ENCODE data around the gene CDK9.
A peak's percentile ranks its signal among the peaks of the same experiment; 100 is the strongest.
"Not testable (repeated sequence)": the region's sequence is repeated elsewhere in the genome, so short reads cannot be mapped to it uniquely, and the experiment has no call there.

Gene CDK9

GRCh38 chr9:127779136-127779981, 6.5 kb upstream of the CDK9 start:
- Histone ChIP-seq H3K36me3 (ENCODE audit: control insufficient read depth, insufficient read depth, low read length) (no peaks in the 10 kb centered on the region), H3K4me3 (ENCODE audit: insufficient read depth, low read depth, low read length) (no peak overlapping the region), H3K4me1 (ENCODE audit: control insufficient read depth, insufficient read depth, low read length) (peaks cover 16% of the 10 kb centered on the region), H3K9me3 (ENCODE audit: control insufficient read depth, low read length) (no peaks in the 10 kb centered on the region), H3K27ac (ENCODE audit: insufficient read depth, low read depth, low read length, poor library complexity, severe bottlenecking) (no peak overlapping the region), H3K27me3 (ENCODE audit: control insufficient read depth, insufficient read depth, low read length, poor library complexity, severe bottlenecking) (no peaks in the 10 kb centered on the region)
- WGBS, 2 experiments = 88 to 89% methylated on average over 17 of the region's 17 CpGs

GRCh38 chr9:127780126-127780885, 5.5 kb upstream of the CDK9 start:
- Histone ChIP-seq H3K27me3 (ENCODE audit: control insufficient read depth, insufficient read depth, low read length, poor library complexity, severe bottlenecking) (no peaks in the 10 kb centered on the region), H3K36me3 (ENCODE audit: control insufficient read depth, insufficient read depth, low read length) (no peaks in the 10 kb centered on the region), H3K9me3 (ENCODE audit: control insufficient read depth, low read length) (no peaks in the 10 kb centered on the region), H3K27ac (ENCODE audit: insufficient read depth, low read depth, low read length, poor library complexity, severe bottlenecking) (no peak overlapping the region), H3K4me1 (ENCODE audit: control insufficient read depth, insufficient read depth, low read length) (peaks cover 16% of the 10 kb centered on the region), H3K4me3 (ENCODE audit: insufficient read depth, low read depth, low read length) (no peak overlapping the region)
- WGBS, 2 experiments = 72 to 74% methylated on average over 20 of the region's 20 CpGs

- WGBS, 2 experiments = 93% methylated on average over 9 of the region's 9 CpGs
- not testable (repeated sequence) for H3K9me3 ChIP-seq (ENCODE audit: control insufficient read depth, low read length); H3K4me3 ChIP-seq (ENCODE audit: insufficient read depth, low read depth, low read length); H3K27ac ChIP-seq (ENCODE audit: insufficient read depth, low read depth, low read length, poor library complexity, severe bottlenecking); H3K27me3 ChIP-seq (ENCODE audit: control insufficient read depth, insufficient read depth, low read length, poor library complexity, severe bottlenecking); H3K36me3 ChIP-seq (ENCODE audit: control insufficient read depth, insufficient read depth, low read length)
- peaks cover 16% of the 10 kb centered on the region for H3K4me1 ChIP-seq (ENCODE audit: control insufficient read depth, insufficient read depth, low read length)
Observed at GRCh38 chr9:127780909-127781308, 4.9 kb upstream of the CDK9 start.

GRCh38 chr9:127781806-127782205, 4.0 kb upstream of the CDK9 start:
- H3K9me3 ChIP-seq (ENCODE audit: control insufficient read depth, low read length) = no peaks in the 10 kb centered on the region
- peaks cover 12% of the 10 kb centered on the region for H3K4me1 ChIP-seq (ENCODE audit: control insufficient read depth, insufficient read depth, low read length)
- no peak overlapping the region for H3K4me3 ChIP-seq (ENCODE audit: insufficient read depth, low read depth, low read length)
- H3K27me3 ChIP-seq (ENCODE audit: control insufficient read depth, insufficient read depth, low read length, poor library complexity, severe bottlenecking) = no peaks in the 10 kb centered on the region
- WGBS, 2 experiments = 95 to 96% methylated on average over 4 of the region's 4 CpGs
- H3K36me3 ChIP-seq (ENCODE audit: control insufficient read depth, insufficient read depth, low read length) = no peaks in the 10 kb centered on the region
- H3K27ac ChIP-seq (ENCODE audit: insufficient read depth, low read depth, low read length, poor library complexity, severe bottlenecking) = no peak overlapping the region

GRCh38 chr9:127783111-127784008, 2.5 kb upstream of the CDK9 start:
- WGBS, 2 experiments = 87 to 88% methylated on average over 20 of the region's 20 CpGs
- Histone ChIP-seq H3K9me3 (ENCODE audit: control insufficient read depth, low read length) (no peaks in the 10 kb centered on the region), H3K27ac (ENCODE audit: insufficient read depth, low read depth, low read length, poor library complexity, severe bottlenecking) (no peak overlapping the region)

GRCh38 chr9:127785023-127785932, 556 bp upstream of the CDK9 start:
- Histone ChIP-seq H3K9me3 (ENCODE audit: control insufficient read depth, low read length) (no peaks in the 10 kb centered on the region), H3K27ac (ENCODE audit: insufficient read depth, low read depth, low read length, poor library complexity, severe bottlenecking) (peak overlapping the region; percentile 2), H3K4me1 (ENCODE audit: control insufficient read depth, insufficient read depth, low read length) (peaks cover 7% of the 10 kb centered on the region), H3K27me3 (ENCODE audit: control insufficient read depth, insufficient read depth, low read length, poor library complexity, severe bottlenecking) (no peaks in the 10 kb centered on the region), H3K4me3 (ENCODE audit: insufficient read depth, low read depth, low read length) (peak overlapping the region; percentile 97), H3K36me3 (ENCODE audit: control insufficient read depth, insufficient read depth, low read length) (peaks cover 30% of the 10 kb centered on the region)
- WGBS, 2 experiments = 0% methylated on average over 120 to 122 of the region's 123 CpGs

More at GRCh38 chr9:127783111-127784008, 2.5 kb upstream of the CDK9 start:
- no peak overlapping the region for H3K4me3 ChIP-seq (ENCODE audit: insufficient read depth, low read depth, low read length)
- H3K4me1 ChIP-seq (ENCODE audit: control insufficient read depth, insufficient read depth, low read length) = peaks cover 17% of the 10 kb centered on the region
- H3K36me3 ChIP-seq (ENCODE audit: control insufficient read depth, insufficient read depth, low read length) = peaks cover 11% of the 10 kb centered on the region
- no peaks in the 10 kb centered on the region for H3K27me3 ChIP-seq (ENCODE audit: control insufficient read depth, insufficient read depth, low read length, poor library complexity, severe bottlenecking)

GRCh38 chr9:127786773-127787104, 905 bp downstream of the CDK9 start:
- peak overlapping the region; percentile 97 for H3K4me3 ChIP-seq (ENCODE audit: insufficient read depth, low read depth, low read length)
- WGBS, 2 experiments = 3 to 5% methylated on average over 10 to 12 of the region's 12 CpGs
- no peaks in the 10 kb centered on the region for H3K27me3 ChIP-seq (ENCODE audit: control insufficient read depth, insufficient read depth, low read length, poor library complexity, severe bottlenecking)
- peaks cover 7% of the 10 kb centered on the region for H3K4me1 ChIP-seq (ENCODE audit: control insufficient read depth, insufficient read depth, low read length)
- no peaks in the 10 kb centered on the region for H3K9me3 ChIP-seq (ENCODE audit: control insufficient read depth, low read length)
- peaks cover 41% of the 10 kb centered on the region for H3K36me3 ChIP-seq (ENCODE audit: control insufficient read depth, insufficient read depth, low read length)
- peak overlapping the region; percentile 68 for H3K27ac ChIP-seq (ENCODE audit: insufficient read depth, low read depth, low read length, poor library complexity, severe bottlenecking)

- Histone ChIP-seq H3K9me3 (ENCODE audit: control insufficient read depth, low read length) (no peaks in the 10 kb centered on the region), H3K4me1 (ENCODE audit: control insufficient read depth, insufficient read depth, low read length) (peaks cover 7% of the 10 kb centered on the region), H3K27me3 (ENCODE audit: control insufficient read depth, insufficient read depth, low read length, poor library complexity, severe bottlenecking) (no peaks in the 10 kb centered on the region), H3K4me3 (ENCODE audit: insufficient read depth, low read depth, low read length) (no peak overlapping the region), H3K27ac (ENCODE audit: insufficient read depth, low read depth, low read length, poor library complexity, severe bottlenecking) (no peak overlapping the region), H3K36me3 (ENCODE audit: control insufficient read depth, insufficient read depth, low read length) (peaks cover 41% of the 10 kb centered on the region)
- WGBS, 2 experiments = 94% methylated on average over 26 of the region's 26 CpGs
Observed at GRCh38 chr9:127788337-127789011, 2.6 kb downstream of the CDK9 start.

GRCh38 chr9:127789179-127789578, 3.3 kb downstream of the CDK9 start:
- Histone ChIP-seq H3K27me3 (ENCODE audit: control insufficient read depth, insufficient read depth, low read length, poor library complexity, severe bottlenecking) (no peaks in the 10 kb centered on the region), H3K4me1 (ENCODE audit: control insufficient read depth, insufficient read depth, low read length) (peaks cover 7% of the 10 kb centered on the region), H3K9me3 (ENCODE audit: control insufficient read depth, low read length) (no peaks in the 10 kb centered on the region), H3K36me3 (ENCODE audit: control insufficient read depth, insufficient read depth, low read length) (peaks cover 41% of the 10 kb centered on the region), H3K27ac (ENCODE audit: insufficient read depth, low read depth, low read length, poor library complexity, severe bottlenecking) (no peak overlapping the region), H3K4me3 (ENCODE audit: insufficient read depth, low read depth, low read length) (no peak overlapping the region)
- WGBS, 2 experiments = 95 to 96% methylated on average over 25 of the region's 25 CpGs
